ENCODE data around the gene FOXRED1. TPM values are rescaled to one million over a fixed set of nuclear protein-coding genes. Genes with fewer than 3 reads are reported as not detected.

Gene FOXRED1
- total RNA-seq, 1 donor from 2014 or later = 23.0 TPM

Other genes starting within 250 kb of the FOXRED1 start
- 4.4 TPM for gene CDON, start 206.3 kb upstream of the FOXRED1 start, total RNA-seq
- 32.2 TPM for gene RPUSD4, start 57.5 kb upstream of the FOXRED1 start, total RNA-seq
- 22.3 TPM for gene FAM118B, start 57.4 kb upstream of the FOXRED1 start, total RNA-seq
- gene SRPRA, start 259 bp upstream of the FOXRED1 start, total RNA-seq = 77.4 TPM
- 8.4 TPM for gene TIRAP, start 13.9 kb downstream of the FOXRED1 start, total RNA-seq
- 9.9 TPM for gene DCPS, start 34.9 kb downstream of the FOXRED1 start, total RNA-seq
- gene ST3GAL4, start 86.5 kb downstream of the FOXRED1 start, total RNA-seq = 55.1 TPM

All from cardiac septum (tissue), 1 donor.